VCaP (cell line): ENCODE measurements around the gene EPB41L5.
"Not testable (repeated sequence)": the region's sequence is repeated elsewhere in the genome, so short reads cannot be mapped to it uniquely, and the experiment has no call there.

Source experiments
- H3K27ac ChIP-seq: fragments of 450-650 bp; 2 replicates; pipeline ENCODE4 v1.5.1; 2017
- CTCF ChIP-seq: fragments of 450-650 bp; conservative IDR thresholded peaks from 2 replicates; pipeline ENCODE4 v1.5.1; 2017; ENCODE audit warnings: mild to moderate bottlenecking, moderate library complexity

Gene EPB41L5

GRCh38 chr2:120192280-120192679, 179.4 kb downstream of the EPB41L5 start:
- no peak for TF ChIP-seq CTCF
- no peak overlapping the region for H3K27ac ChIP-seq

DNA sequence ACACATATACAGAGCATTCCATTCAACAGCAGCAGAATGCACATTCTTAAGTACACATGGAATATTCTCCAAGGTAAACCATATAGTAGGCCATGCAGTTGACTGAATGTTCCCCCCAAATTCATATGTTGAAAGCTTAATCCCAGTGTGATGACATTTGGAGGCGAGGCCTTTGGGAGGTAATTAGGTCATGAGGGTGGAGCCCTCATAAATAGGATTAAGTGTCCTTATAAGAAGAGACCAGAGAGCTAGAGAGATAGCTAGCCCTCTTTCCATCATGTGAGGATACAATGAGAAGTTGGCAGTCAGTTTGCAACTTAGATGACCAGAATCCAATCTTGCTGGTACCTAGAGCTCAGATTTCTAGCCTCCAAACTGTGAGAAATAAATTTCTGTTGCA, 182.7 kb downstream of the EPB41L5 start:
- no peak for TF ChIP-seq CTCF
- H3K27ac ChIP-seq = no peak overlapping the region

GRCh38 chr2:120199817-120200459, 187.1 kb downstream of the EPB41L5 start:
- not testable (repeated sequence) for H3K27ac ChIP-seq

GRCh38 chr2:120203251-120204021, 190.6 kb downstream of the EPB41L5 start:
- H3K27ac ChIP-seq = no peak overlapping the region
- no peak for TF ChIP-seq CTCF

DNA sequence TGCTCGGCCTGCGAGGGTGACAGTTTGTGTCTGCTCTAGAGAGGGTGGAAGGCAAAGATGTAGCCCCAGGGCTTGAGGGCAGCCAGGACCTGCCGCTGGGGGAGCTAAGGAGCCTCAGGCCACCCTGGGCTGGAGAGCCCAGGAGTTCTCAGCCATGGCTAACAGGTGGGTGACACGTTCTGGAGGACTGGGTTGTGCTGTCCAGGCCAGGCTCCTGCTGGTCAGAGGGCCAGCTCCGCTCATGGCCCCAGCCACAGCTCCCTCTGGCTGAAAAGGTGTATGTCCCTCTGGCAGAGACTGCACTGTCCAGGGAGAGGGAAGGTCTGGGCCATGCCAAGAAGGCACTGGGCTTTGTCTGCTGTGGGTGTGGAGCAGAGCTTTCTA, 191.1 kb downstream of the EPB41L5 start:
- H3K27ac ChIP-seq = no peak overlapping the region
- no peak for TF ChIP-seq CTCF

DNA sequence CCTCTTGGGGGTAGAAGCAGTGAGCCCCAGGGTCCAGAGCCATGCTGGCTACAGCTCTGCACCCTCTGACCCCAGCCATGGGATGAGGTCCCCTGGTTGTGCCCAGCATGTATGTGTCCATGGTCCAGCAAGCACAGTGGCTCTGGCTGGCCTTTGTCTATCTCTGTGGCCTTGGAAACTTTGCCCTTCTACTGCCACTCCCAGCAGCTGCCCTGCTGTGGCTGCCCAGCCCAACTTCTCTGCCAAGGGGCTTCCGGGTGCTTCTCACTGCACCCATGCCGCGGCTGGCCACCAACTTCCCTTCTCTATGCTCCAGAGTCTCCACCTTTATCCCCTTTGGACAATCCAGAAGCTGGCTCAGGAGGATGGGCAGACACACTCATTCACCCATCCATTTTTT, 191.5 kb downstream of the EPB41L5 start:
- no peak for TF ChIP-seq CTCF
- H3K27ac ChIP-seq = no peak overlapping the region

DNA sequence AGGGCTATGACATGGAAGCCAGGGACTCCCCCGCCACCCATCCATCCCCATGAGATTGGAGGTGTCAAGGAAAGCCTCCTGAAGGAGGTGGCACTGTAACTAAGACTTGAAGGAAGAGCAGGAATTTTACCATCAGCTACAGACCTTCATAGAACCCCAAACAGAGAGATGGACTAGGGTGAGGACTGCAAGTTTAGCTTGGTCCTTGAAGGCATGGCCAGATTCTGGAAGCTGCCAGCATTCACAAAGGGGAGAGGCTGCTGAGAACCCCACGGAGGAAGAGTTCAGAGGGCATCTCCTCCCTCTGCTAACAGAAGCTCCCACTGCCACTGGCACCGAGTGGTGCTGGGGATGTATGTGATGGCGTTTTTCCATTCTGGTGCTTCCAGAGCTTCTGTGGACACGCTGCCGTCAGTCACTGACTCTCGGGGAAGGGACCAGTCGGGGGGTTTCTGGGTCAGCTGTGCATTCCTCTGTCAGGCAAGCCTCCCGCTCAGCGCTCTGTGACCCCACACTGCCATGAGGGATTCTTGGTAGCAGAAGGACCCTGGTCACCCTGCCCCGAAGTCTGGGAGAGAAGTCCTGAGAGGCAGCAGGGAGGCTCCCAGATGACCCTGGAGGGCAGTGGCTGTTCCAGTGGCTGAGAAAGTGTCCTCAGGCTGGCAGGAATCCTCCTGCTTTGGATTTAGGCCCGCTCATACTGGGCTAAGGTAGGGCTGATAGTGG, 192.2 kb downstream of the EPB41L5 start:
- no peak for TF ChIP-seq CTCF
- H3K27ac ChIP-seq = no peak overlapping the region
